ENCODE measurements around the gene BCL7C.

The BCL7C gene

DNA sequence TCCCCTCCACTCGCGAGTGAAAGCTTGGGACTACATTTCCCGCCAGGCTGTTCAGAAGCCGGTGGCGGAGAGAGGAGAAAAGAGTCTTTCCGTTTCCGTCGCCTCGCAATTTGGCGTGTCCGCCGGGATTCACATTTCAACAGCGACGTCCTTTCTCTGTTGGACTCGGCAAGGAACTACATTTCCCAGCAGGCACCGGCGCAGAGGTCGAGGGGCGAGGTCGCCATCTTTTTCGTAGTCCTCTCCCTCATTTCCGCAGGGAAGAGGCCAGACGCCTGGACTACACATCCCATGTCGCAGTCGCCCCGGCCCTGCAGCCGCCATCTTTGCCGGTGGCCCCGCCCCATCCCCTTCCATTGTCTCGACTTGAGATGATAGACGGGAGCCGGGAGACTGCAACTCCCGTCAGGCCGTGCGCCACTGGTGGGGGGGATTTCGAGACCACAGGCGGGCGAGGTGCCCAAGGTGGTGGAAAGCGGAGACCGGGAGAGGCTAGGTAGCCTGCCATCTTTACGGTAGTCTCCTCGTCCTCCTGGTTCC lies 28.6 kb upstream of the BCL7C start:
- peak; percentile 100 for DNase-seq

DNA sequence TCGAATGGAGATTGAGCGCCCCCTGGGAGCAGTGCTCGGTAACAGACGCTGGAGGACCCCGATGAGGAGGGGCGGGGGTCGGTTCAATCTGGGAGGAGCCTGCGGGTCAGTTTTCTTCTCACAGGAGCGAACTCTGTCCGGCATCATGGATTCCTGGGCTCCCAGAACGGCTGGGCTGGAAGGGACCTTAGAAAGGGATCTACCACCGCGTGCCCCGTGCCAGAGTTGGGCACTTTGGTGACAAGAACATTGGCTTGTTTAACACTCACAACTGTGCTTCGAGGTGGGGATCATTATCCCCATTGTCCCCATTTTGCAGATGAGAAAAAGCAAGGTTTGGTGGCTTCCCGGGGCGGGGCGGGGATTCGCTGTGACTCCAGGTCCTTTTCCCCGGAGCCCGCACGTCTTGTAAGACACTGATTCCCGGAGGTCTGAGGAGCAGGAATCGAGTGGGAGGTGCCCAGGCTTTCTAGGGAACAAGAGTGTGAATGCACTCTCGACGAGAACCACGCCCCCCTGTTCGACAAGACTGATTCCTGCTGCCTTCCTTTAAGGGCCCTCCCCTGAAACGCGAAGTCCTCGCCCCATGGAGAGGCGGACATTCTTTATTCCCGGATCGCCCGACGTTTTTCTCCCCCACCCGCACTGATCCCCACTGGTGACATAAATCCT lies 28.0 kb upstream of the BCL7C start:
- peak; percentile 92 to 94 for DNase-seq

DNA sequence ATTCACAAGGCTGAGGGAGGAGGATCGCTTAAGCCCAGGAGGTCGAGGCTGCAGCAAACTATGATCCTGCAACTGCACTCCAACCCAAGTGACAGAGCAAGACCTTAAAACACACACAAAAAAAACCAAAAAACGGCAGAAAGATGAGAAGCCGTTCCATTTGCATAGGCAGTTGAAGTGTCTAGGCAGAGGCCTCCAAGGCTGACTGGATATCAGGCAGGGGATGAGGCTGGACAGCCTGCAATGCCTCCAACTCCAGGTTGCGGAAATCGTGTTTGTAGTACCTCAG lies 27.5 kb upstream of the BCL7C start:
- DNase-seq = no peak

DNA sequence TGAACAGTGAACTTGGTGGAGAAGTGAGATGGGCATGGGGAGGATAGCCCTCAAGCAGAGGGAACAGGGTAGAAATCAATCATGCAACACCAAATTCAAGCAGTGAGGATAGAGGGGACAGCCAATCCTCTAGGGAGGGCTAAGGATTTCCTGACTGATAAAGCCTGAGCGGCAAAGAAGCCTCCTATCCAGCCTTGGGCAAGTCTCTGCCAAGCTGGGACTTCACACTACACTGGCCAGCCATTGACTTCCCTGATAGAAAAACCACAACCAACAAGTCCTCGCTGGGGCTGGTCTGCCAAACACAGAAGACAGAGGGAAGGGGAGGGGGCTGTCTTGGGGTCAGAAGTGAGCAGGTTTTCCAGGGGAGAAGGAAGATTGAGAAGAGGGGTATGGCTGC lies 27.0 kb upstream of the BCL7C start:
- DNase-seq = no peak

DNA sequence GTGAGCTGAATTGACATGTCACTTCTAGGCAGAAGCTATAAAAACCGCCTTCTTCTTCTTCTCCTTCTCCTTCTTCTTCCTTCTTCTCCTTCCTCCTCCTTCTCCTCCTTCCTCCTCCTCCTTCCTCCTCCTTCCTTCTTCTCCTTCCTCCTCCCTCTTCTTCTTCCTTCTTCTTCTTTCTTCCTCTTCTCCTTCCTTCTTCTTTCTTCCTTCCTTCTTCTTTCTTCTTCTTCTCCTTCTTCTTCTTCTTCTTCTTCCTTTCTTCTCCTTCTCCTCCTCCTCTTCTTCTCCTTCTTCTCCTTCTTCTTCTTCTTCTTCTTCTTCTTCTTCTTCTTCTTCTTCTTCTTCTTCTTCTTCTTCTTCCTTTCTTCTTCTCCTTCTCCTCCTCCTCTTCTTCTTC lies 24.7 kb upstream of the BCL7C start:
- DNase-seq = no peak

DNA sequence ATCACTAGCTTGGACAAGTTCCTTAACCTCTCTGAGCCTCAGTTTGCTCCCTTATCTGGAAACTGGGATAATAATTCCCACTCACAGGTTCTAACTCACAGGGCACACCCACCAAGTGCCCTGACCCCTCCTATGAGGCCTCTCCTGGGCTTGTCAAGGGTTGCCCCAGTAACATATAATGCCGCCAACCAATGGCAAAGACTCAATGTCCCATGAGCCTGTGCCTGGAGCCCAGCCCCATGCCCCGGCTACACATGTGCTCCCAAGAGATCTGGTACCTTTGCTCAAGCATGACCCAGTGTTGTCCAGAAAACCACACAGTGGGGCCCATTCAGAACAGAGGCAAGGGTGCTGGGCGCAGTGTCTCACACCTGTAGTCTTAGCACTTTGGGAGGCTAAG lies 21.0 kb upstream of the BCL7C start:
- no peak for DNase-seq

DNA sequence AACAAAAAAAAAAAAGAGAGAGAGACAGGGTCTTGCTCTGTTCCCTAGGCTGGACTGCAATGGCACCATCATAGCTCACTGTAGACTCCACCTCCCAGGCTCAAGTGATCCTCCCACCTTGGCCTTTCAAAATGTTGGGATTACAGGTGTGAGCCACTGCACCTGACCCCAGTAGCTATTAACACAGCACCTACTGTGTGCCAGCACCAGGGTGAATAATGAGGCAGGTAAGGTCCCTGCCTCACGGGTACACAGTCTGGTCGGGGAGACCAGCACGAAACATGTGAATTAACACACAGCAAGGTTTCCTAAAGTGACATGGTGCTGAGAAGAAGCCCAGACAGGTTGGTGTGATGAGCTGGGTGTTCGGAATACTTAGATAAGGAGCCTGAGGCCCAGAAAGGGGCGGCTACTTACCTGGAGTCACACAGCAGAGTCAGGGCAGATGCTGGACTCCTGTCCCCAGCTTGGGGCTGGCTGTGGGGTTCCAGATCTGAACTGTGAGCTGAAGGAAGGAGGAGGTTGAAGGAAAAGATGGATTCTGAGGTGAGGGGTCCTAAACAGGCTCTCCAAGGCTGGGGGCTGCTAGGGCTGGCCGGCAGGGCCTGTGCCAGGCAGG lies 19.0 kb upstream of the BCL7C start:
- no peak for DNase-seq

DNA sequence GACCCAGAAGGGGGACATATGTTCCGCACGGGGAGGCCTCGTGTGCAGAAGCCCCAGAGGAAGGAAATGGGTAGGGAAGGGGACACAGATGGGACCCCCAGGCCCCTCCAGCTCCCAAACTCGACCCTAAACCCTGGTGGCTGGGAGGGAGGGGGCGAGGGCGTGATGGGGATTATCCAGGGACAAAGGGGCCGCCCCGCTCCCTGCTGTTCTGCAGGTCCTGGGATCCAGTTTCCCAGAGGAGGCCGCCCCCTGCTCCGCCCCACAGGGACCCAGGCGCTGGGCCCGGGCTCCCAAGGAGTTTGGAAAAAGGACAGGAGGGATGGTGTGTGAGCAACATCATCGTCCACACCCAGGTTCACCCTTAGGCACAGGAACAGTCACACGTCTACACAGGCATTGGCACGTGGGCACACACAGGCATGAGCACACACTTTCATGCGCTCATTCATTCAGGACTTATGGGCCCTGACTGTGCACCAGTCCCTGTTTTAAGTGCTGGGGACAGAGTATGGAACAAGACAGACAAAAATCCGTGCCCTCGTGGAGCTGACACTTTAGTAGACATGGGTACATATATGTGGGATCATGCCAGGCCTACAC lies 16.7 kb upstream of the BCL7C start:
- DNase-seq = no peak

DNA sequence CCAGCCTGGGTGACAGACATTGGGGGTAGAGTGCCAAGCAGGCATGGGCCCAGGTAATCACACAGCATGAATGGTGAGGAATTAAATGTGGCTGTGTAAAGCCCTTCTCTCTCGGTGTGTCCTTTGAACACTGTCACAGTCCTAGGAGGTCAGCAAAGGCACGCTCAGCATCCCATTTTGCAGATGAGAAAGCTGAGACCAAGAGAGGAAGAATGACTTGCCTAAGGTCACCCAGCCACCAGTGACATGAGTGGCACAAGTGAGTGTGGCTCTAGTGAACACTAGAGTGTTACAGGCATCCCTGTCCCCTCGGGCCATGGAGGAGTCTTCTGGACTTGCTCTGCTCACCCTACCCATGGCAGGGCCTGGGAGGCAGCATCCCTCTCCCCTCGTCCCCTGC lies 13.2 kb upstream of the BCL7C start:
- DNase-seq = no peak

DNA sequence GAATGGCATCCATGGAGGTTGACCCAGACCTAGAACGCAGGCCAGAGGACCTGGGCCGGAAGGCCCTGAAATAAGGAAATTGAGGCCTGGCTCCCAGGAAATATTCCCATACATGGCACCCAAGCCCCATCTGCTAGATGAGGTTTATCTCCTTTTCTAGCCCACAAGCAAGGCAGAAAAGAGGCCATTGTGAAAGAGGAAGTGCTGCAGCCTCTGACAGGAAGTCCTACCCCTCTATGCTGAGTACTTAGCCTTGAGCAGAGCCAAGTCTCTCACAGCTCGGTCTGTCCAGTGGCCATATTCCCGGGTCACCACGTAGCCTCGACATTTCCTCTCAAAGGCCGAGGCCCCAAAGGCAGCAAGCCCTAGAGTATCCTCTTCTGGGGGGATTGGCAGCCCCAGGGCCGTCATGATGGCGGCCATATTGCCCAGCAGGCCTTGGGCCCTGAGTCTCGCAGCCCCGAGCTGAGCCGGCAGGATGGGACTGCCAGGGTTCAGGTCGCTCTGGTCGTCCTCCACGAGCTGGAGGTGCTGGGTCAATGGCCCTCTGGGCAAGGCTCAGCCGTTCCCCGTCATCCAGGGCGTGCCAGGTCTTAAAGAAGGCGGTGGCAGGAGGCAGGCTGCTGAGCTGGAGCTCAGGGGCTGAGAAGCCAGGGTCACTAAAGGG lies 10.4 kb upstream of the BCL7C start:
- no peak for DNase-seq

DNA sequence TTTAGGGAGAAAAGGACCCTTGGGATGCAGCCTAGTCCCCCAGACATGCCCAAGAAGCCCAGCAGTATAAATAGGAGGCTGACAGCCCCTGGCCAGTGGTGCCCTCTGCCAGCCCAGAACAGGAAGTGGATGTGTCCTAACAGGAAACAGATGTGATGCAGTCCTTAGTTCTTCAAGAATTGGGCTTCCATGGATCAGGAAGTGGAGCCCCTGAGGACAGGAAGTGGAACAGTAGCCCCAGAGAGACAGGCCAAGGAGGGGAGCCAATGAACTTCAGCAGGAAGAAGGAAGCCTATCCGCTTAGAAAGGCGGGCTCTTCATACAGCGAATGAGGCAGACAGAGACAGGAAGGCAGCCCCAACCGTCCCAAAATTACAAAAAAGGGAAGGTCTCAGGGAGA lies 9.7 kb upstream of the BCL7C start:
- DNase-seq = peak; percentile 34 to 36

DNA sequence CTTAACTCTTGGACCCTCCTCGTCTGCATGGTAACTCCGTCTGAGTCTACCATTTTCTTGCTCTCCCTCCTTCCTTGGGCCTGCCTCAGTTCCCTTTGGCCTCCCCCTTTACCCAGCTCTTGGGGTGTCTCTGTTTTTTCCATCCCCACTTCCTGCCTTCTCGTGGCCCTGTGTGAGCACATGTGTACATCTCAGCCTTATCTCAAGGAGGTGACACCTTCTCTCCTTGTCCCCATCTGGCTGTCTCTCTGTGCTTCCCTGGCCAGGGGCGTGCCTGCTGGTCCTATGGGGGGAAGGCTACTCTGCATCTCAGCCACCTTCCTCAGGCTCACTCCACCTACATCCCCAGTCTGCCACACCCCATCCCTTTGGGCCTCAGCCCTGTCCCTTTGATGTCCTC lies 9.1 kb upstream of the BCL7C start:
- DNase-seq = peak; percentile 50 to 60

DNA sequence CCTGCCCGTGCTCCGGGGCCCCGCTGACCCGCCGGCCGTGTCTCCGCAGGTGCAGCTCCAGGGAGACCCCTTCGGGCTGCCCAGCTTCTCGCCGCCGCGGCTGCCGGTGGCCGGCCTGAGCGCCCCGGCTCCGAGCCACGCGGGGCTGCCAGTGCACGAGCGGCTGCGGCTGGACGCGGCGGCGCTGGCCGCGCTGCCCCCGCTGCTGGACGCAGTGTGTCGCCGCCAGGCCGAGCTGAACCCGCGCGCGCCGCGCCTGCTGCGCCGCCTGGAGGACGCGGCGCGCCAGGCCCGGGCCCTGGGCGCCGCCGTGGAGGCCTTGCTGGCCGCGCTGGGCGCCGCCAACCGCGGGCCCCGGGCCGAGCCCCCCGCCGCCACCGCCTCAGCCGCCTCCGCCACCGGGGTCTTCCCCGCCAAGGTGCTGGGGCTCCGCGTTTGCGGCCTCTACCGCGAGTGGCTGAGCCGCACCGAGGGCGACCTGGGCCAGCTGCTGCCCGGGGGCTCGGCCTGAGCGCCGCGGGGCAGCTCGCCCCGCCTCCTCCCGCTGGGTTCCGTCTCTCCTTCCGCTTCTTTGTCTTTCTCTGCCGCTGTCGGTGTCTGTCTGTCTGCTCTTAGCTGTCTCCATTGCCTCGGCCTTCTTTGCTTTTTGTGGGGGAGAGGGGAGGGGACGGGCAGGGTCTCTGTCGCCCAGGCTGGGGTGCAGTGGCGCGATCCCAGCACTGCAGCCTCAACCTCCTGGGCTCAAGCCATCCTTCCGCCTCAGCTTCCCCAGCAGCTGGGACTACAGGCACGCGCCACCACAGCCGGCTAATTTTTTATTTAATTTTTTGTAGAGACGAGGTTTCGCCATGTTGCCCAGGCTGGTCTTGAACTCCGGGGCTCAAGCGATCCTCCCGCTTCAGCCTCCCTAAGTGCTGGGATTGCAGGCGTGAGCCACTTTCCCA lies 8.4 kb upstream of the BCL7C start:
- peak; percentile 76 to 83 for DNase-seq

DNA sequence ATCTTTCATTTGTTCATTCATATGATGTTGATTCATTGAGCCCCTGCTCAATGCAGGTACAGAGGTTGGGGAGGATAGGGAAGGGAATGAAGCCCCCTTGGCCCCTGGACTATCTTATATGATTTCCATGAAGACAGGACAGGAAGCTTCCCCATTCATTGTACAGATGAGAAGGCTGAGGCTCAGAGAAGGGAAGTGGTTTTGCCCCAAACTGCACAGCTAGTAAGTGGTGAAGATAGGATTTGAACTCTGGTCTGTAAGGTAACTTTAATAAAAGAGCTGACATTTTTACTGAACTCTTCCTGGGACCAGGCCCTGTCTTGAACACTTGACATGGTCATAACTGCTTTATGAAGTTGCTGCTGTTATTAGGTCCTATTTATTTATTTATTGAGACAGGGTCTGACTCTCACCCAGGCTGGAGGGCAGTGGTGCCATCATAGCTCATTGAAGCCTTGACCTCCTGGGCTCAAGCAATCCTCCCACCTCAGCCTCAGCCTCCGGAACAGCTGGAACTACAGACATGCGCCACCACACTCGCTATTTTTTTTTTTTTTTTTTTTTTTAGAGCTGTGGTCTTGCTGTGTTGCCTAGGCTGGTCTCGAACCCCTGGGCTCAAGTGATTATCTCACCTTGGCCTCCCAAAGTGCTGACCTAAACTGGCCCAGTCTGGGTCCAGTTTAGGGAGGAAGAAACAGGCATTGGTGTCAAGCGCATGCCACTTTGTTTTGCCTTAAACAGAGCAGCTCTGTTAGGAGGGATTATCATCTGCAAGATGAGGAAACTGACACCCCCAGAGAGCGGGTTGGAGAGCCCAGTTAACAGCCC lies 7.5 kb upstream of the BCL7C start:
- DNase-seq = peak in 1 of 2 experiments; percentile 25

DNA sequence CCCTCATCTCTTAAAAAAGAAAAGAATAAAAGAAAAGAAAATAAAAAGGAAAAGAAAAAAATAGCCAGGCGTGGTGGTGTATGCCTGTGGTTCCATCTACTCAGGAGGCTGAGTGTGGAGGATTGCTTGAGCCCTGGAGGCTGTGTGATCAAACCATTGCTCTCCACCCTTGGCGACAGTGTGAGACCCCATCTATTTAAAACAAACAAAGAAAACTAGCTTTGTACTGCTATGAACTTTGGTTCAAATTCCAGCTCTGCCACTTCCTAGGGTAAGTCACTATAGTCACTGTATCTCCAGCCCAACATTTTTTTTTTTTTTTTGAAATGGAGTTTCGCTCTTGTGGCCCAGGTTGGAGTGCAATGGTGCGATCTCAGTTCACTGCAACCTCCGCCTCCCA lies 6.7 kb upstream of the BCL7C start:
- DNase-seq = no peak

DNA sequence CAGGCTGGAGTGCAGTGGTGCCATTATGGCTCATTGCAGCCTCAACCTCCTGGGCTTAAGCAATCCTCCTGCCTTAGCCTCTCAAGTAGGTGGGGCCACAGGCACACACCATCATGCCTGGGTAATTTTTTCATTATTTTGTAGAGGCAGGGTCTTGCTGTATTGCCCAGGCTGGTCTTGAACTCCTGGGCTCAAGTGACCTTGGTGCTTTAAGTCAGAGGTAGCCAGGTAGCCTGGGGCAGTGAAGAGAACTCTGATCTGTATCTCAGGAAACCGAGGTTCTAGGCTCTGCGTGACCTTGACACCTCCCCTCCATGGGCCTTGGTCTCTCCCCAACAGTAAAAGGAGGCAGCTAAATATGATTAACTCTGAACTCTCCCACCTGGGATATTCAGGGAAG lies 5.9 kb upstream of the BCL7C start:
- no peak for DNase-seq

DNA sequence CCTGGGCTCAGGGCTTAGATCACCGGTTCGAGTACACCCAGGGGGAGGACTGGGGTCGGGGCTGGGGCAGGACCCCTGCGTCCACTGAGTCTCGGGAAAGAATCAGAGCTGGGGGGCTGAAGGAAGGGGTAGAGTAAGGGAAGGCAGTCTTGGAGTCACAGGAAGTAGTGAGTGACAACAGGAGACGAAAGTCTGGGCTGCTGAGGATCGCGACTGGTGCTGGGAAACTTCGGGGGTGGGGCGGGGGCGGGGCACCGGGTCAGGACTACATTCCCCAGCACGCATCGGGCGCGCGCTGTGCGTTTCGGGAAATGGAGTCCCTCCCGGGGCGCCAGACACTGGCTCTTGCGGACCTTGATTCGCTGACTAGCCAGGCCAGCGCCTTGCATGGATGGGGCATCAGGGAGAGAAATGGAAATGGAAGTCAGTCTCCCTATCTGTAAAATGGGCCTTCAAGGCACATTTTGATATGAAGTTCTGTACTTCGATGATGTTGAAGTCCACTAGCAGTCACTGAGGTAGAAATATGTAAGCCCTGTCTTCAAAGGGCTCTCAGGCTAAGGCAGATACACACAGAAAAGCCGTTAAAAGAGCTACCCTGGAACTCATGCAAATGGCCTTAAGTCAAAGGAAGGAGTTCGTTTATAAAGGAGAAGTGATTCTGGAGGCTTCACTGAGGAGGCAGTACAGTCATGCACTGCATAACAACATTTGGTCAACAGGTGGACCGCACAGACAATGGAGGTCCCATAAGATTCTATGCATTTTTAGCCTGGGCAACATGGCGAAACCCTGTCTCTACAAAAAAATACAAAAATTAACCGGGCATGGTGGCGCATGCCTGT lies 3.2 kb upstream of the BCL7C start:
- DNase-seq = peak; percentile 89

DNA sequence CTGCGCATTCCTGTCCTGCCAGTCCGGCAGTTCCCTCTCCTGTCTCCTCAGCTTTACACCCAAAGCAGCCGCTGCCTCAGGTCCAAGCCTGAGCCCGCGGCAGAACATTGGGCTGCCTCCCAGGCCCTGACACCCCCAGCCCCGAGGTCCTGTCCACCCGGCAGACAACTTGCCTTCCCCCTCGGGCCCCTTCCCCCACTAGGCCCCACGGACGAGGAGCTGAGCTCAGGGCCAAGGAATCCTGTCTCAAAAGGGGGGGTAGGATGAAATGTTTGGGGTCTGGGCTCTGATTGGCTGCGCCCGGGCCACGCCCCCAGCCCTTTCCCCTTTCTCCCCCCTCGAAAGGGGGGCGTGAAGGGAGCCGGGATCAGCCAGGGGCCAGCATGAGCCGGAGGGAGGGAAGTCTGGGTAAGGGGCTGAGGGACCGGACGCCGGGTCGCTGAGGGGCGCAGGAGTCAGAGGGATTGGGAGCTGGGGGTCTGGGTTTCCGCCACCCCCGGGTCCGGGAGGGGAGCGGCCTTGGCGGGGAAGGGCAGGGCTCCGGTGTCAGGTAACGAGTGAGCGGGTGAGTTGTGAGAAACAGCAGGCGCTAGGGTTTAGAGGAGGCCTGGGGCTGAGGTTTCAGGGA lies 2.5 kb upstream of the BCL7C start, which contains the start of gene CTF1:
Gene CTF1 (plus strand): TSS at position 354 of the 628 bp plus-strand sequence. CDS start 30 bp downstream, at position 384.
- peak in 1 of 2 experiments; percentile 22 for DNase-seq

DNA sequence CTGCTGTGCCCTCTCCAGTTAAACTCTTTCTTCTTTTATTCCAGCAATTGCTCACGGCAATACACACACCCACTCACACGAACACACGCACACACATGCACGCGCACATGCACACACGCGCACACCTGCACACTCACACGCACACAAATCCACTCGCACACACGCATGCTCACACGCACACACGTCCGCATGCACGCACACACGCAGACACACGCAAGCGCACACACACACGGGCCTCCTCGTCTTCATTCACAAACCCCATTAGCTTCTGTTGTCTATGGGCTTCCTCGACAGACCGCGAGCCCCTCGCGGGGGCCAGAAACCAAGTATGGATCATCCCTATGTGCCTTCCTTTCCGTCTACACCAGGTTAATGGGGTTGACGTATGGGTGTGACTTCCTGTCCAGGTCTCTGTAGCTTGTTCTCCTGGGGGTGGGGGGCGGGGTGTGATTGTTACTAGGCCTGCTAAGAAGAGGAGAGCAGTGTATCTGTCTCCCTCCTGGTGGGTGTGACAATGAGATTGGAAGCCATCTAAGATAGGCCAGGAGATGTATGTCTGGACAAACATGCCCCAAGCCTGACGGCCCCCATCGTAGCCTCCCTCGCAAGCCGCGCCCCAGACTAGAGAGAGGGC lies 1.9 kb upstream of the BCL7C start:
- DNase-seq = peak in 1 of 2 experiments; percentile 21
